Astrocyte (in vitro differentiated cells and primary cell): ENCODE data around the gene OLFML3. TPM values are rescaled to one million over a fixed set of nuclear protein-coding genes. Genes with fewer than 3 reads are reported as not detected.

Experiments
- DNase-seq: peaks from one replicate; pipeline ENCODE4 v3.0.0-alpha.2; 2010; ENCODE audit warnings: low read depth
- FAIRE-seq: peaks from 2 replicates; lab custom pipeline; 2011; peaks lifted over from hg19 to GRCh38; lab: Jason Lieb, UNC
- H2AFZ ChIP-seq: 2 replicates; pipeline ENCODE4 v1.6.0; 2012; ENCODE audit warnings: low read depth, low read length, inconsistent platforms
- H3K27ac ChIP-seq: 2 replicates; pipeline ENCODE4 v1.5.1; 2011; ENCODE audit warnings: low read depth, low read length, inconsistent platforms
- H3K27me3 ChIP-seq: 2 replicates; pipeline ENCODE4 v1.6.0; 2011; ENCODE audit warnings: low read length, inconsistent platforms; ENCODE audit not compliant: insufficient read depth
- H3K36me3 ChIP-seq: 2 replicates; pipeline ENCODE4 v1.5.1; 2011; ENCODE audit warnings: low read length, inconsistent platforms; ENCODE audit not compliant: insufficient read depth
- H3K4me1 ChIP-seq: 2 replicates; pipeline ENCODE4 v1.5.1; 2011; ENCODE audit warnings: low read length, inconsistent platforms; ENCODE audit not compliant: insufficient read depth
- H3K4me2 ChIP-seq: 2 replicates; pipeline ENCODE4 v1.6.0; 2012; ENCODE audit warnings: low read length, inconsistent platforms
- H3K4me3 ChIP-seq: 2 replicates; pipeline ENCODE4 v1.5.1; 2011; ENCODE audit warnings: low read depth, mild to moderate bottlenecking, low read length, inconsistent platforms; ENCODE audit not compliant: insufficient read depth
- H3K79me2 ChIP-seq: 2 replicates; pipeline ENCODE4 v1.6.0; 2012; ENCODE audit warnings: mild to moderate bottlenecking, low read length, inconsistent platforms; ENCODE audit not compliant: insufficient read depth
- H3K9ac ChIP-seq: 2 replicates; pipeline ENCODE4 v1.6.0; 2012; ENCODE audit warnings: mild to moderate bottlenecking, low read length, inconsistent platforms
- H3K9me3 ChIP-seq: 2 replicates; pipeline ENCODE4 v1.5.1; 2012; ENCODE audit warnings: low read depth, mild to moderate bottlenecking, low read length, inconsistent platforms; ENCODE audit not compliant: insufficient read depth
- H4K20me1 ChIP-seq: 2 replicates; pipeline ENCODE4 v1.6.0; 2012; ENCODE audit warnings: low read length, inconsistent platforms; ENCODE audit not compliant: insufficient read depth
- H3K27ac Mint-ChIP-seq: one replicate; pipeline ENCODE4 v1.8.0; 2021; ENCODE audit warnings: mild to moderate bottlenecking, mixed read lengths; ENCODE audit not compliant: unreplicated experiment
- H3K27me3 Mint-ChIP-seq: one replicate; pipeline ENCODE4 v1.8.0; 2021; ENCODE audit warnings: low read depth, mixed read lengths; ENCODE audit not compliant: unreplicated experiment
- H3K36me3 Mint-ChIP-seq: one replicate; pipeline ENCODE4 v1.8.0; 2021; ENCODE audit warnings: low read depth, mixed read lengths; ENCODE audit not compliant: unreplicated experiment
- H3K4me1 Mint-ChIP-seq: one replicate; pipeline ENCODE4 v1.8.0; 2021; ENCODE audit warnings: low read depth, mixed read lengths; ENCODE audit not compliant: unreplicated experiment
- H3K4me3 Mint-ChIP-seq: one replicate; pipeline ENCODE4 v1.8.0; 2021; ENCODE audit warnings: mild to moderate bottlenecking, moderate library complexity, mixed read lengths; ENCODE audit not compliant: unreplicated experiment
- H3K9me3 Mint-ChIP-seq: one replicate; pipeline ENCODE4 v1.8.0; 2021; ENCODE audit warnings: mild to moderate bottlenecking, mixed read lengths; ENCODE audit not compliant: unreplicated experiment
- CTCF ChIP-seq: IDR thresholded peaks from 2 replicates; pipeline ENCODE4 v1.5.1; 2011; ENCODE audit warnings: low read depth, mild to moderate bottlenecking, inconsistent platforms, low read length, moderate library complexity; ENCODE audit not compliant: insufficient read depth
- EZH2 ChIP-seq: IDR thresholded peaks from 2 replicates; pipeline ENCODE4 v1.6.1; 2012; ENCODE audit warnings: mild to moderate bottlenecking, low read length, inconsistent platforms; ENCODE audit not compliant: insufficient read depth
- total RNA-seq: library from RNA; stranded (reverse); gene quantifications from 2 replicates; pipeline ENCODE4 v1.2.1, GENCODE V29; 2021

OLFML3 gene
- total RNA-seq, 1 donor from 2014 or later, result 26.7 TPM

GRCh38 chr1:113930499-113931161 is 48.6 kb upstream of the OLFML3 start:
- peak overlapping the region; percentile 96 for H3K27ac Mint-ChIP-seq
- Histone ChIP-seq H3K4me3 (peak overlapping the region; percentile 95), H3K9ac (peak overlapping the region; percentile 99), H4K20me1 (peaks cover 56% of the 10 kb centered on the region), H3K4me2 (peak overlapping the region; percentile 96), H2AFZ (peak overlapping the region; percentile 83), H3K27ac (peak overlapping the region; percentile 93), H3K79me2 (peaks cover 63% of the 10 kb centered on the region), H3K4me1 (peaks cover 30% of the 10 kb centered on the region), H3K27me3 (no peaks in the 10 kb centered on the region), H3K36me3 (no peaks in the 10 kb centered on the region), H3K9me3 (no peaks in the 10 kb centered on the region)
- H3K36me3 Mint-ChIP-seq, result no peaks in the 10 kb centered on the region
- FAIRE-seq, result no peak
- H3K4me1 Mint-ChIP-seq, result peaks cover 28% of the 10 kb centered on the region
- no peak for TF ChIP-seq CTCF
- no peak for TF ChIP-seq EZH2
- H3K9me3 Mint-ChIP-seq, result no peaks in the 10 kb centered on the region
- peak overlapping the region; percentile 97 for H3K4me3 Mint-ChIP-seq
- H3K27me3 Mint-ChIP-seq, result no peaks in the 10 kb centered on the region
- peak; percentile 66 for DNase-seq

- TF ChIP-seq CTCF (no peak), EZH2 (no peak)
- Mint-ChIP-seq H3K9me3 (no peaks in the 10 kb centered on the region), H3K27me3 (no peaks in the 10 kb centered on the region), H3K36me3 (no peaks in the 10 kb centered on the region), H3K27ac (peak overlapping the region; percentile 96), H3K4me1 (peaks cover 28% of the 10 kb centered on the region), H3K4me3 (peak overlapping the region; percentile 97)
- peak overlapping the region; percentile 93 for H3K27ac ChIP-seq
- H3K4me1 ChIP-seq, result peaks cover 30% of the 10 kb centered on the region
- peaks cover 62% of the 10 kb centered on the region for H4K20me1 ChIP-seq
- peak; percentile 87 for DNase-seq
- H3K4me3 ChIP-seq, result peak overlapping the region; percentile 95
- H3K79me2 ChIP-seq, result peaks cover 71% of the 10 kb centered on the region
- no peaks in the 10 kb centered on the region for H3K36me3 ChIP-seq
- H2AFZ ChIP-seq, result no peak overlapping the region
- H3K9me3 ChIP-seq, result no peaks in the 10 kb centered on the region
- H3K4me2 ChIP-seq, result peak overlapping the region; percentile 96
- peak overlapping the region; percentile 99 for H3K9ac ChIP-seq
- no peaks in the 10 kb centered on the region for H3K27me3 ChIP-seq
- FAIRE-seq, result no peak
Observed at GRCh38 chr1:113931451-113931851, 47.8 kb upstream of the OLFML3 start.

GRCh38 chr1:113934006-113934405 is 45.3 kb upstream of the OLFML3 start:
- H3K79me2 ChIP-seq, result peaks cover 96% of the 10 kb centered on the region
- TF ChIP-seq EZH2, result no peak
- no peak for TF ChIP-seq CTCF
- H3K4me2 ChIP-seq, result no peak overlapping the region
- H3K4me1 ChIP-seq, result peaks cover 17% of the 10 kb centered on the region
- H3K9me3 ChIP-seq, result no peaks in the 10 kb centered on the region
- DNase-seq (no peak), FAIRE-seq (no peak)
- no peaks in the 10 kb centered on the region for H3K27me3 ChIP-seq
- H3K27ac ChIP-seq, result no peak overlapping the region
- Mint-ChIP-seq H3K36me3 (no peaks in the 10 kb centered on the region), H3K27ac (no peak overlapping the region), H3K27me3 (no peaks in the 10 kb centered on the region), H3K4me3 (no peak overlapping the region), H3K9me3 (no peaks in the 10 kb centered on the region), H3K4me1 (peaks cover 22% of the 10 kb centered on the region)
- no peak overlapping the region for H3K4me3 ChIP-seq
- no peaks in the 10 kb centered on the region for H3K36me3 ChIP-seq
- no peak overlapping the region for H2AFZ ChIP-seq
- no peak overlapping the region for H3K9ac ChIP-seq
- H4K20me1 ChIP-seq, result peaks cover 87% of the 10 kb centered on the region
